Measurements from ENCODE around the gene PTPRQ.

The PTPRQ gene

DNA sequence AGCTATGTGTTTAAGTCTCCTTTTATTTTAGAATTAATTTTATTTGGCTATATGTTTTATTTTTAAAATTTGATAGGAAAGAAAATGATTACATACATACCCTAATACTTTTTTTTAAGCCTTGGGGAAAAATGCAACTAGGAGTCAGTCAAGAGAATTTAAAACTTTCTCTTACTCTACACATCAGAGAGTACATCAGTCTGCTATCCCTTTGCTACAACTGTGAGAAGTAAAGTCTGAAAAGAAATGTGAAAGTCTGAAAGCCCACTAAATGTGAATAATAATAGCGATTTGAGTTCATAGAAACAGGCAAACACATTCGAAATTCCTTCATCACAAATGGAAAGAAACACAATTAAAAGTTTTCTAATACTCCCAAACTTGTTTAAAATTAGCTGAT, 95.0 kb downstream of the PTPRQ start:
- no peak for DNase-seq (ENCODE audit: low read depth)
- H3K4me3 ChIP-seq (ENCODE audit: low read depth, low read length), result no peak overlapping the region

DNA sequence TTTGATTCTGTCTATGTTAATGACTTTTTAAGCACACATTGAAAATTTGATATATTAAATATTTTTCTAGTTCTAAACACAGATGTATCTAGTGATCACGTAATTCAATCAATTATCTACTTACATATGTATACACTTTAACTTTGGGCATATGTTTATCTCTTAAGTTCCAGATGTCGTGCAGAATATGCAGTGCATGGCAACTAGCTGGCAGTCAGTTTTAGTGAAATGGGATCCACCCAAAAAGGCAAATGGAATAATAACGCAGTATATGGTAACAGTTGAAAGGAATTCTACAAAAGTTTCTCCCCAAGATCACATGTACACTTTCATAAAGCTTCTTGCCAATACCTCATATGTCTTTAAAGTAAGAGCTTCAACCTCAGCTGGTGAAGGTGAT, 105.3 kb downstream of the PTPRQ start:
- no peak for DNase-seq (ENCODE audit: low read depth)
- H3K4me3 ChIP-seq (ENCODE audit: low read depth, low read length), result no peak overlapping the region

DNA sequence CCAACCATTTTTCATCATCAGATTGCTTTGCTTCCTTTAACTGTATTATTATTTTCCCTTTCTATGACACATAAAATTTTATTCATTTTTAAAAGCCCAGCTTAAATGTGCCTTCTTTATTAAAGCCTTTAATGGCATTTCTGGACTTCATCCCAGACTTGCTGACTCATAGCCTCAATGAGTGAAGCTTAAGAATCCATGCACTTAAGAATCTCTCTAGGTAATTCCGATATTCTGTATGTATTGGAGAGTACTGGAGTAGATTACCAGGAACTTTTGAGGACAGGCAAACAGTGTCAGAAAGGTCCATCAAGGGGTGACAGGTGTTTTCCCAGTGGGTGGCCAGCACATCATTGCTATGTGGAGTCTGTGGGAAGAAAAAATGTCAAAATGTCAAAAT, 107.9 kb downstream of the PTPRQ start:
- peak; percentile 88 for DNase-seq (ENCODE audit: low read depth)
- H3K4me3 ChIP-seq (ENCODE audit: low read depth, low read length), result no peak overlapping the region

DNA sequence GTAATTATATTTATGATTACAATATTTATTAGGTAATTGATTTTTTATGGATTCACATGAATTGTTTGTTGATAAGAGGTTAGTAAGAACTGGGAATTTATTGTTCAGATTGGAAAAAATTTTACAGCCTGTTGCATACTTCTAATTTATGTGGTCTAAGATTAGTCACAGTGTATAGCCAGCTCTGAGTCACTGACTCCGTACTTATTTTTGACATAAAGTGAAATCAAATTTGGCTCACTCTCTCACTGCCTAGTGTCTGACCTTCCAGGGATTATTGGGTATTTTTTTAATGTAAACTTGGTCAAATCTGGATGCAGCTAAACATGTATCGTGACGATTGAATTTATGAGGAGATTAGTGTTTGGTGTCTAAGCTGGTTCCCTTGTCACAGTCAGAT, 109.3 kb downstream of the PTPRQ start:
- peak; percentile 75 for DNase-seq (ENCODE audit: low read depth)
- H3K4me3 ChIP-seq (ENCODE audit: low read depth, low read length), result no peak overlapping the region

DNA sequence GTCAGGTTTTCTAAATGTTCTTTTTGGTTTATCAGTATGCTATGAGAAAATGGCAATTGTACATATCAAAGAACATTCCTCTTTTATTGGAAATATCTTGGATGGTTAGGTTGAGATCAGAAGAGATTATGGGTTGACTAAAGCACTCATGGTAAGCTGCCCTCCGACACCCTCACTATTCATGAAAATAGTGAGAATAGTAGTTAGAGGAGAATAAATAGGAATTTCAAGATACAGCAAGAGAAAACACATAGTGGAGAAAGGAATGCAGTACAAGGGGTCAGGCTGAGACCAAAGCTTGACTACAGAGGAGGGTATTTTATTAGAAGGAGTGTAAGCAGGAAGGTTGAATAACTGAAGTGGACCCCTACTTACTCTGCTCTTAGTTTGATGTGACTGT, 112.5 kb downstream of the PTPRQ start:
- no peak overlapping the region for H3K4me3 ChIP-seq (ENCODE audit: low read depth, low read length)
- no peak for DNase-seq (ENCODE audit: low read depth)

DNA sequence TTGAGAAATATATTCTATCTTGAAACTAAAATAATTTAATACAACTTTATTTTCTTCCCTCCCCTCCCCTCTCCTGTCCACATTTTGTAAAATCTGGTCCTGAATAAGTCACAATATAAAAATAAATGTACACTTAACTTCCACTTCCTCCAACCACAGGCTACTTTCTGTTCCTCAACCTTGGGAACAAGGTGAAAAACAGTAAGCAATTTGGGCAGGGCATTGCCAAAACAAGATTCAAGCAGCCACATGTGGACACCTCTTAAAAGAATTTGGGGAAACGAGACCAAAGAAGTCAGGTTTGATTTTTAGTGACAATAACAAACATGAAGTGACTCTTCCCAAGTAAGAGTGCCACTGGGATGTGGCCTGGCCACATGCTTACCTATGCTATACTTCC, 115.7 kb downstream of the PTPRQ start:
- DNase-seq (ENCODE audit: low read depth), result no peak
- H3K4me3 ChIP-seq (ENCODE audit: low read depth, low read length), result no peak overlapping the region

DNA sequence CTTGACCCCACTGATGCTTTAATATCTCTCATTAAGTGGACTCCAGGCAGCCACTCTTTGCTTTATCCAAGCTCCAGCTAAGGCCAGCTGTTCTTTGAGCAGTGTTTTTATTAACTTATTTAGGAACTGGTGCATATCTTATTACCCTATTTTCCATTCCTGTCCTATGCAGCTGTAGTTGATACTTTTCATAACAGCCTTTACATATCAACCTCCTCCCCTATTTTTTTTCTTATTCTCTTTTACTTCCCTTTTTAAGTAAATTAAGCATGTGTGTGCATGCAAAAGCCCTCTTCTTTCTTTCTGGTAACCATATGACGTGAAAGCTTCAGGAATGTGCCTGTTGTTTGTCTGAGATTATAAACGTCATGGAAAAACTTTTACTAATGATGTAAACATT, 121.2 kb downstream of the PTPRQ start:
- no peak overlapping the region for H3K4me3 ChIP-seq (ENCODE audit: low read depth, low read length)
- peak; percentile 30 for DNase-seq (ENCODE audit: low read depth)

DNA sequence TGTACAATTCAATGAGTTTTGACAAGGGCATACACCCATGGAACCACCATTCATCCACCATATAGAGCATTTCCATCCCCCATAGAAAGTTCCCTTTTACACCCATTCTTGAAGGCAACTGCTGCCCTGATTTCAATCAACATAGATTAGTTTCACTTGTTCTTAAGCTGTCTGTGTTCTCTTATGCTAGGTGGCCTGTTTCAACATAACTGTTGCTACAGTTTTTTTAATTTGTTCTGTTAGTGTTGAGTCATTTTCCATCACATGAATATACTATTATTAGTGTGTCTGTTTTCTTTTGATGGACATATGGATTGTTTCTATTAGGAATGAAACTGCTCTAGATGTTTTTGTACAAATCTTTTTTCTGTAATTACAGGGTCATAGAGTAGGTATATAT, 123.4 kb downstream of the PTPRQ start:
- DNase-seq (ENCODE audit: low read depth), result peak; percentile 46
- H3K4me3 ChIP-seq (ENCODE audit: low read depth, low read length), result no peak overlapping the region

DNA sequence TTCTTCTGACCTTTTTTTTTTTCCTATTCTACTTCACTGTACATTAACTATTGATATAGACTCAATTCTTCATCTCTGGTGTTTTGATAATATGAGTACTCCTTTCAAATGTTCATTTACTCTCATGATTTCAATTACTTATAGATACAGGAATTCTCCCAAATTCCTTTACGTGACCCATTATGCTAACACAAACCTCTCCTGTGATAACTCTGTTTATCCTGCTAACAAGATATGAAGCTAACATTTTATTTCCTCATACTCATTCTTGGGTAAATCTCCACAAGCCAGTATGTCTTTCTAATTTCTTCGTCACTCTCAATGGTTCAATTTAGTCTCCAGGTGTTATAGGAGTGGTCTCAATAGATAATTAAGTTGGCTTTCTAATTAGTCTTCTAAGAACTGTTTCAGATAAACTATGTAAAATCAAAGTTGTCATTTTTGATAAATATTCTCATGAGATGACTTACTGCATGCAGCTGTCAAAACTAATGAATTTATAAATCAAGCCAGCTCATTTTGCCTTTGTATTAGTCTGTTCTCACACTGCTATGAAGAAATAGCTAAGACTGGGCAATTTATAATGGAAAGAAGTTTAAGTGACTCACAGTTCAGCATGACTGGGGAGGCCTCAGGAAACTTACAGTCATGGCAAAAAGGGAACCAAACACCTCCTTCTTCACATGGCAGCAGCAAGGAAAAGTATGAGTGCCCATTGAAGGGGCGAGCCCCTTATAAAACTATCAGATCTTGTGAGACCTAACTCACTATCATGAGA, 132.8 kb downstream of the PTPRQ start:
- H3K4me3 ChIP-seq (ENCODE audit: low read depth, low read length), result no peak overlapping the region
- no peak for DNase-seq (ENCODE audit: low read depth)

DNA sequence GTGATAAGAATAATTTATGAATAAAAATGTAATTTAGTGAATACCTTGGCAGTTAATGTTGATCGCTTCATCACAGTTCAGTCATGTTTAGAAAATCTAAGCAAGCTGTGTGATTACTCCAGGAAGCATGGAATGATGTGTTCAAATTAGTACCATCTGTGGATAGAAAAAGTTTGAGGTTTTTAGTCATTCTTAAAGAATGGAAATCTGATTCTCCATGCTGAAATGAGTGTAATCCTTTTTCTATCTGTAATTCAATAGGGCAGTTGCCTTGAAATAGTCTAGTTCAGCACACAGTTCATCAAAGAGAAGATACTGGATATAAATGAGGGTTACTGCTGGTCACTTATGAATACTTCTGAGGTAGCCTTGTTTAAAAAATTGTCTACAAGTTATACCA, 136.2 kb downstream of the PTPRQ start:
- DNase-seq (ENCODE audit: low read depth), result peak; percentile 85

DNA sequence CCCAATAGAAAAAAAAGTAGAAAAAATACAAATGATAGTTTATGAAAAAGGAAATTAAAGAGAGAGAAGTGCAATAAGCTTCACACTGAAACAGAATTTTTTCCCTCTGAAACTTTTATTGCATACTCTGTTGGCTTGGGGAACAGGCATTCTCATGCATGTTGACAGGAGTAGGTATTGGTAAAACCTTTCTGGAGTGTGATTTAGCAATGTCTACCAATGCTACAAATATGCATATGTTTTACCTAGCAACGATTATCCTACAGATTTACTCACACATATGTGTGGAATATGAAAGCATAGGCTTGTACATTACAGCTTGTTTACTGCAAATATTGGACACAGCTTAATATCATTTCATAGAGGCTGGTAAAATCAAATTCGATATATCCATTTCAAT, 137.7 kb downstream of the PTPRQ start:
- H3K4me3 ChIP-seq (ENCODE audit: low read depth, low read length), result no peak overlapping the region
- DNase-seq (ENCODE audit: low read depth), result no peak

More for the DNA sequence above, 136.2 kb downstream of the PTPRQ start:
- H3K4me3 ChIP-seq (ENCODE audit: low read depth, low read length), result peak overlapping the region; percentile 30

DNA sequence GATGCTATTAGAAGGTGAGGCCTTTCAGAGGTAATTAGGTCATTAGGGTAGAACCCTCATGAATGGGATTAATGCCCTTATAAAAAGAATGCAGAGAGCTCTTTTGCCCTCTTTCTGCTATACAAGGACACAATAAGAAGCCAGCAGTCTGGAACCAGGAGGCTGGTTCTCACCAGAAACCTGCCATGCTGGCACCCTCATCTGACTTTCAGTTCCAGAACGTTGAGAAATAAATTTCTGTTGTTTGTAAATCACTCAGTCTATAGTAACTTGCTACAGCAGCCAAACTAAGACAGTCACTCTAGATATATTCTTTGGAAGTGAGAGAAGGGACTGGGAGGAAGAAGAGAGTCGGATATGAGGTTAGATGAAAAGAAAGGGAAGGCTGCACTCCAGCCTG, 138.4 kb downstream of the PTPRQ start:
- DNase-seq (ENCODE audit: low read depth), result no peak
- H3K4me3 ChIP-seq (ENCODE audit: low read depth, low read length), result no peak overlapping the region

DNA sequence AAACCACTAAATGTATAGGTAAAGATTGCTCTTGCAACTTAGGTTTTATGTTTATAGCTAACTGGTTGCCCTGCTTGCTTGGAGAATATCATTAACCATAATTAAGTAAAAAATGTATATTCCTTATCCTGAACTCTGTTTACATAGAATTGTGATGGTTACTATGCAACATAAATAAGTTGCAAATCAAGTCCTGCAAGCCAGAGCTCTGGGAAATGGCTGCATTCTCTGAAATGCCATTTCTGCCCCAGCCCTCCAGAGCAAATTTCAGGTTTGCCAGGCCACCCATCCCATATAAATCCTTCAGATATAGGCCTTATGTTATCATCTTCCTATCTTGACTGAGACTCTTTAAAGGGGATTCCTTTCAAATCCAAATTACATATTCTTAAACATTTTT, 145.0 kb downstream of the PTPRQ start:
- DNase-seq (ENCODE audit: low read depth), result no peak
- no peak overlapping the region for H3K4me3 ChIP-seq (ENCODE audit: low read depth, low read length)

DNA sequence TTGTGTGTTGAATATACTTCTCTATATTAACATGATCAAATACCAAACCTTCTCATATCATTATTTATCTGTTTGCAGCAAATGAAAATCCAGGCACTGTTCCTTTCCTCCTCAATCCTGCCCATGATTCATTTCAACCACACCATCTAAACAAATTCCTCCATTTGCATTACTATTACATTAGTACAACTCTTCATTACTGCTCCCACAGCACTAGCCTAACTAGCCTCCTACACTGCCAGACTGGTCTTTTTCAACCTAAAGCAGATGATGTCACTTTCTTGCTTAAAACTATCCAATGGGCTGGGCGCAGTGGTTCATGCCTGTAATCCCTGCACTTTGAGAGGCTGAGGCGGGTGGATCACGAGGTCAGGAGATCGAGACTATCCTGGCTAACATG, 146.1 kb downstream of the PTPRQ start:
- DNase-seq (ENCODE audit: low read depth), result no peak
- H3K4me3 ChIP-seq (ENCODE audit: low read depth, low read length), result no peak overlapping the region

DNA sequence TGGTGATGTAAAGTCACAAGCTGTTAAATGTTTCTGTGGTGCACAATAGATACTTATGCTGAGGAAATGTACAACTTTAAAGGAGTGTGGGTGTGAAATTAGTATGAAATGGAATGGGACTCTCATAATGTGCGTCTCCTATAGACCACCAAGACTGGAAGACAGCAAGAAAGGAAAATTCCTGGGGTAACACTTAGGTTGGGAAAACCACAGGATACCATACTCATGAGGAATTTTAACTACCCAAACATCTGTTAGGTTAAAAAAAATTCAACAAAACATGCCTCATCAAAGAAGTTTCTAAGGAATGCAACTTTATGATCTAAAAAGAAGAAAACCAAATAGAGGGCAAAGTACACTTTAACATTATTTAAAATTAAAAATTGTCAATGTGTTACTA, 149.7 kb downstream of the PTPRQ start:
- H3K4me3 ChIP-seq (ENCODE audit: low read depth, low read length), result no peak overlapping the region

DNA sequence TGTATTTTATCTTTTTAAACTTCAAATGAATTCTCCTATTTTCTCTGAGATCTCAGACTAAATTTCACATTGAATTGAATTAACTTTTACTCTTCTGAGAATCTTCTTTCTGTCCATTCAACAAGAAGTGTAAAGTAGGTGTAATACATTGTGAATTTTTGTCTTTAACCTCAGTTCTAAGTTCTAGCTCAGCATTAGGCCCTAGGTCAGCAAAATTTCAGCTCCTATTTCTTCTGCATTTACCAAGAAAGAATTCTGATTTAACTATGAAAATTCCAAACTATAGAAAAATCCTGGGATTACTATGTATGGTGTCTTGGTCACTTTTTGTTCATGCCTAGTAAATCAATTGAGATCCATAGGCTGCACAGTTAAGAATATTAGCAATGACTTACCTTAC, 152.5 kb downstream of the PTPRQ start:
- no peak overlapping the region for H3K4me3 ChIP-seq (ENCODE audit: low read depth, low read length)
- DNase-seq (ENCODE audit: low read depth), result no peak

More for the DNA sequence above, 149.7 kb downstream of the PTPRQ start:
- DNase-seq (ENCODE audit: low read depth), result peak; percentile 87

DNA sequence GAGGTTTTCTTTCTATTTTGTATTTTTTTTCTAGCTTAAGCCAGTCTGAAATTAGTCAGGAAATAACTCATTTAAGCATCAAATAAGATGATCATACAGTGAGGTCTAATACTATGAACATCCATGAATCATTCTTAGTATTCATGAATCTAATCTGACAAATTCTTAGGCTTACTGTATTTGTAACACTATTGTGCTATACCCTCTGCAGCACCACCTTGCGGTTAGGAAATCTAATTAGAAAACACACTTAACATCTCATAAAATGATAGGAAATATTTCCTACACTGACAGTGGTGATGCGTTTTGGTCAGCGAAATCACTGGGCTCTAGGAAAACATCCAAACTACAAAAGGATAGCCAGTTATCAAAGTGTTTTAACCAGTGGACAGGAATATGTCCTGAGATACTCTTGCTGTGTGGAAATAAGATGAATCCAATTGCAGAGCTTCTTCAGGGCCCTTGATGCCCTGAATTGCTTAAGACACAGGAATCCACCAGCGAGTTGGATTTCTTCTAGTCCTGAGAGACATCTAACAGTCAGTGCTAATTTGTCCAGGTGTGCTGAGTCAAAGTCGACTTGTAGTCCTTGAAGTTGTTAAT, 154.1 kb downstream of the PTPRQ start:
- DNase-seq (ENCODE audit: low read depth), result peak; percentile 46
- no peak overlapping the region for H3K4me3 ChIP-seq (ENCODE audit: low read depth, low read length)

DNA sequence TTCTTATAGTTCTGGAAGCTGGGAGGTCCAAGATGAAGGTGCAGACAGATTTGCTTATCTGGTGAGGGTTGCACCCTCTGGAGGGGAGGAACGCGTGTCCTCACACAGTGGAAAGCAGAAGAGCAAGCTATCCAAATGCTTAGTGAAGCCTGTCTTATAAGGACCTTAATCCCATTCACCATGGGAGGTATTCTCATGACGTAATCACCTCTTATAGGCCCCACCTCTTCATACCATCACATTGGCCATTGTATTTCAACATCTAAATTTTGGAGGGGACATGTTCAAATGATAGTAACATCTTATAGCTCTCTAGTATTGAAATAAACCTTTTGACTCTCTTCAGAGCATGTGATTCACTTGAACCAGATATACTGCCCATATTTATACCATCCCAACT, 158.4 kb downstream of the PTPRQ start:
- no peak for DNase-seq (ENCODE audit: low read depth)

DNA sequence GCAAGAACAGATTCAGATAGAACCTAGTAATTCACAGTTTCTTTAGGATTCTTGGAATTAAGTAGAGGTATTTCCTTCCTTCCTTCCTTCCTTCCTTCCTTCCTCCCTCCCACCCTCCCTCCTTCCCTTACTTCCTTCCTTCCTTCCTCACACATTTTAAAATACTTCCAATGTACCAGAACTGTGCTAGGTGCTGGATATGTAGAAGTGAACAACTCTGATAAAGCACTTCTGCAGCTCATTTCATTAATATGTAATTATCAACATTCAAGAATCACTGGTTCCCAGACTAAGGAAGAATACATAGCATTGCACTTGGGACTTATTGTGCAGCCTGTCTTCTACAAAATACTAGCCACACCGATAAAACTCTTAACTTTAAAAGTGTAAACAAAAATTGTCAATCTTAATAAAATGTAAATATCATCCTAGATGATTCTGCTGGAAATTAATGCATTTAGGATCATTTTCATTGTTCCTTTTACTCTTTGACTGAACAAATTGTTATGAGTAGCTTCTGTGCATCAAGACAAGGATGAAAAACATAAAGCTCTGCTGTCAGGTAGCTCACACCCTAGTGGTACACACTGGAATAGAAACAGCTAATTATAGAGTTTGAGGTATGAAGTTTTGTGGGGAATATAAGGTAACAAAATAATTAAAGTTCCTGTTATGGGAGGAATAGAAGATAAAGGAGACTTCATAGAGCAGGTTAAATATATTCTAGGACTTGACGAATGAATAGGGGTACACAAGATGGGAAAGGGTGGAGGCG, 163.5 kb downstream of the PTPRQ start:
- no peak overlapping the region for H3K4me3 ChIP-seq (ENCODE audit: low read depth, low read length)
- no peak for DNase-seq (ENCODE audit: low read depth)

More for the DNA sequence above, 158.4 kb downstream of the PTPRQ start:
- no peak overlapping the region for H3K4me3 ChIP-seq (ENCODE audit: low read depth, low read length)

DNA sequence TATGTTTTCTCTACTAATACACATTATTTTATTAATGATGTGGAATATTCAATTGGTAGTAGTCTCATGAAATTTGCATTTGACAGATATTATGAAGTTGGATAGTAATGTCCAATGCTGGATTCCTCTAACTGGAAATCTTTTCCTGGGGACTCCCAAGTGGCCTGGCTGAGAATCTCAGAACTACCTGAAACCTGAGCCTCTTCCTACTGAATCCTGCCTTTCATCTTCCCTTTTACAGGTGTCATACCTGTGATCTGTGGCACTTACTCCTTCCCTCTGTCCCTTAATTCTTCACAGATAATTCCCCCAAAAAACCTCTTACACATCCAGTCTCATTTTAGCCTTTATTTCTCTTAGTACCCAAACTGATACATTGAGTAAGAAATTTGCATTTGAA, 173.7 kb downstream of the PTPRQ start:
- no peak for DNase-seq (ENCODE audit: low read depth)
- no peak overlapping the region for H3K4me3 ChIP-seq (ENCODE audit: low read depth, low read length)

DNA sequence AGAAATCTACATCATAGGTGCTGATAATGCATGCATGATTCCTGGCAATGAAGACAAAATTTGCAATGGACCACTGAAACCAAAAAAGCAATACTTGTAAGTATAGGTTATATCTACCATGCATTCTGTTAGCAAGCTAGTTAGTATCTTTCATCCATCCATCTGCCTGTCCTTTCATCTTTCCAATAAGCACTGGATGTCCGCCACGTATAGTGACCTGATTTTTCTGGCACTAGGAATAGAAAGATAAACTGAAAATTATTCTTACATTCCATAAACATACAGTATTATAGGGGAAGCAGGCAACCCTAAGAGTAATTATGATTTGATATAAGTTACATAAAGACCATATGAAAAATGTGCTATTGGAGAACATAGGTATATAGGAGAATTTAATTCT, 176.2 kb downstream of the PTPRQ start:
- H3K4me3 ChIP-seq (ENCODE audit: low read depth, low read length), result no peak overlapping the region
- no peak for DNase-seq (ENCODE audit: low read depth)
